ENCODE results near the gene CD46.

GRCh38 chr1:207810173-207810572, 58.3 kb downstream of the CD46 start:
- TF ChIP-seq CTCF (conservative IDR thresholded peaks at IDR 0.05; ENCODE audit: low read depth, low read length): no peak
- no peak for TF ChIP-seq EZH2 (IDR thresholded peaks at IDR 0.05; ENCODE audit: borderline replicate concordance, low read depth, low read length, poor library complexity, severe bottlenecking)
